ENCODE data around the gene ZNF524.

ZNF524 gene

DNA sequence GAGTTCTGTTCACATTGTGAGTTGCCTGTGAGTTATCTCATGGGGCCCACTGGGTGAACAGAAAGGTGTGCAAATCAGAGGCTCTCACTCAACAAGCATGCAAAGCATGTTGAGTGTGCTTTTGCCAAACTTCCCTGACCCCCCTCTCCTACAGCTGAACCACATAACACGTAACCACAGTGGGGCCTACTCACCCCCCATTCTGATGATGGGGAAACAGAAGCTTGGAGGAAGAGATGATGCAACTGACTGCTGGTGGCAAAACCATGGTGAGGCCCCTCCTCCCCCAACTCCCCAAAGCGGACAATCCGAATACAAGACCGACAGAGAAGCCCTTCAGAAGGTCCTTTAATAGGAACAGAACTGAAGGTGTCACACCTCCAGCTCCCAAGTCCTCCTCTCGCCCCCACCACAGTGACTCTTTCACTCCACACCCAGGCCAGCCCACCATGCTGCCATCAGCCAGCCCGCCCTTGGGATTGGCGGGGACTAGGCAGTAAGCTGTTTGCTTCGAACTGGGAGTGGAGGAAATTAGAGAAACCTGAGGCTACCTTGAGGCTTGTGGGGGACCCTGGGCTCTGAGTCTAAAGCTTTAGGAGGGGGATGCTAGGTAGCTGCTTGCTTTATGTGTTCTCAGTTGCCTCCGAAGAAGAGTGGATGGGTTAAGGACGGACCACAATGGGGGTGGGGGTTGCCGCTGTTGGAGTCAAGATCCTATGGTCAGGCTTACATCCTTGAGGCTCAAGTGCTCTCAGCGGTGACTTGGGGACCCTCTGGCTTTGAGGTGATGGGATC, 20.5 kb downstream of the ZNF524 start:
- Histone ChIP-seq H4K20me1 (ENCODE audit: insufficient read depth) (no peaks in the 10 kb centered on the region), H2AFZ (ENCODE audit: low read depth) (no peak overlapping the region), H3K4me1 (ENCODE audit: low read depth, poor library complexity, severe bottlenecking) (peaks cover 15% of the 10 kb centered on the region), H3K4me3 (IDR thresholded peaks at IDR 0.05; ENCODE audit: insufficient read depth, low read depth, low read length) (no peak overlapping the region), H3K27me3 (ENCODE audit: insufficient read depth, low read depth) (no peaks in the 10 kb centered on the region), H3K79me2 (ENCODE audit: insufficient read depth, low read depth) (no peaks in the 10 kb centered on the region), H3K27ac (no peak overlapping the region), H3K36me3 (ENCODE audit: insufficient read depth) (no peaks in the 10 kb centered on the region), H3K9ac (no peak overlapping the region), H3K4me2 (no peak overlapping the region)
- TF ChIP-seq, protein P1, sequence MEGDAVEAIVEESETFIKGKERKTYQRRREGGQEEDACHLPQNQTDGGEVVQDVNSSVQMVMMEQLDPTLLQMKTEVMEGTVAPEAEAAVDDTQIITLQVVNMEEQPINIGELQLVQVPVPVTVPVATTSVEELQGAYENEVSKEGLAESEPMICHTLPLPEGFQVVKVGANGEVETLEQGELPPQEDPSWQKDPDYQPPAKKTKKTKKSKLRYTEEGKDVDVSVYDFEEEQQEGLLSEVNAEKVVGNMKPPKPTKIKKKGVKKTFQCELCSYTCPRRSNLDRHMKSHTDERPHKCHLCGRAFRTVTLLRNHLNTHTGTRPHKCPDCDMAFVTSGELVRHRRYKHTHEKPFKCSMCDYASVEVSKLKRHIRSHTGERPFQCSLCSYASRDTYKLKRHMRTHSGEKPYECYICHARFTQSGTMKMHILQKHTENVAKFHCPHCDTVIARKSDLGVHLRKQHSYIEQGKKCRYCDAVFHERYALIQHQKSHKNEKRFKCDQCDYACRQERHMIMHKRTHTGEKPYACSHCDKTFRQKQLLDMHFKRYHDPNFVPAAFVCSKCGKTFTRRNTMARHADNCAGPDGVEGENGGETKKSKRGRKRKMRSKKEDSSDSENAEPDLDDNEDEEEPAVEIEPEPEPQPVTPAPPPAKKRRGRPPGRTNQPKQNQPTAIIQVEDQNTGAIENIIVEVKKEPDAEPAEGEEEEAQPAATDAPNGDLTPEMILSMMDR (conservative IDR thresholded peaks at IDR 0.05; ENCODE audit: low read depth, low read length) = no peak

DNA sequence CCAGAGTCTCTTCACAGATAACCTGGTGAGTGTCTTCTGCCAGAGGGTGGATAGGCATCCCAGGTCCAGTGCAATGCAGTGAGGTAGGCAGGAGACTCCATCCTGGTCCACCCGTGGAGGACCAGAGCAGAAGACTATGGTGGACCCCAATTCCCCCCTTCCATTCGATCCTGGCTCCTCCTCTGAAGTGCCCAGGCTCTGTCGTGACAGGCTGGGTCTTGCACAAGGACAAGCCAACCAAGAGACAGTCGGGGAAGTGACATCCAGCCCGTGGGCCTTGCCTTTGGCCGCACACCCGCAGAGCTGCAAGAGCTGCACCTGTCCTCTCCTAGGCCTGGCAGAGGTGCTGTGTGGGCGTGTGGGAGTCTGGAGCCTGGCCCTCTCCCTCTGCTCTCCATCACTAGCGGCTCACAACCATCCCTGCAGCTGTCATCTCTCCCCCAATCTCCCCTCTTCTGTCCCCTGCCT, 21.2 kb downstream of the ZNF524 start:
- Histone ChIP-seq H3K27ac (no peak overlapping the region), H4K20me1 (ENCODE audit: insufficient read depth) (no peaks in the 10 kb centered on the region), H3K4me2 (no peak overlapping the region), H3K27me3 (ENCODE audit: insufficient read depth, low read depth) (no peaks in the 10 kb centered on the region), H3K36me3 (ENCODE audit: insufficient read depth) (no peaks in the 10 kb centered on the region), H3K9ac (no peak overlapping the region), H2AFZ (ENCODE audit: low read depth) (no peak overlapping the region), H3K4me1 (ENCODE audit: low read depth, poor library complexity, severe bottlenecking) (peaks cover 15% of the 10 kb centered on the region), H3K79me2 (ENCODE audit: insufficient read depth, low read depth) (no peaks in the 10 kb centered on the region), H3K4me3 (IDR thresholded peaks at IDR 0.05; ENCODE audit: insufficient read depth, low read depth, low read length) (no peak overlapping the region)
- TF ChIP-seq, protein P1 (conservative IDR thresholded peaks at IDR 0.05; ENCODE audit: low read depth, low read length) = no peak

DNA sequence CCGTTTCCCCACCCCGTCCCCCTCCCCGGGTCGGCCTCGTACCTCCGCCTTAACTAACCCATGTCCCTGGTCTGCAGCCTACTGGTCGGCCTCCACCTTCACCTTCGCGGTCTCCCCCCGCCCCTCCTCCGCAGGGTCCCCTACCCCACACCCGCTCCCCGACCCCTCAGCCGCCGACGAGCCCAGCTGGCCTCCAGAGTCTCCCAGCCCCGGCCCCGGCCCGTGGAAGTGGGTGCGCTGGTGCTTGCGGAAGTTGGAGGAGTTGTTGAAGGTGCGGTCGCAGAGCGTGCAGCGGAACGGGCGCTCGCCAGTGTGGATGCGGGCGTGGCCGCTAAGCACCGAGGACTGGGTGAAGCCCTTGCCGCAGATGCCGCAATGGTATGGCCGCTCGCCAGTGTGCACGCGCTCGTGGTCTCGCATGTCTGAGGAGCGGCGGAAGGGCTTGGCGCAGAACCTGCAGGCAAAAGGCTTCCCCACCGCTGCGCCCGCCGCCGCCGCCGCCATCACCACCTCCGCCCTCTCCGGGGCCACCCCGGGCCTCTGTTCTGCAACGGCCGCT, 21.7 kb downstream of the ZNF524 start:
- TF ChIP-seq, protein P1 (conservative IDR thresholded peaks at IDR 0.05; ENCODE audit: low read depth, low read length) = no peak
- H2AFZ ChIP-seq (ENCODE audit: low read depth) = no peak overlapping the region
- no peaks in the 10 kb centered on the region for H3K36me3 ChIP-seq (ENCODE audit: insufficient read depth)
- H3K27ac ChIP-seq = no peak overlapping the region
- H3K27me3 ChIP-seq (ENCODE audit: insufficient read depth, low read depth) = no peaks in the 10 kb centered on the region
- peaks cover 15% of the 10 kb centered on the region for H3K4me1 ChIP-seq (ENCODE audit: low read depth, poor library complexity, severe bottlenecking)
- H3K4me3 ChIP-seq (IDR thresholded peaks at IDR 0.05; ENCODE audit: insufficient read depth, low read depth, low read length) = no peak overlapping the region
- H4K20me1 ChIP-seq (ENCODE audit: insufficient read depth) = no peaks in the 10 kb centered on the region
- H3K4me2 ChIP-seq = no peak overlapping the region
- H3K79me2 ChIP-seq (ENCODE audit: insufficient read depth, low read depth) = no peaks in the 10 kb centered on the region
- H3K9ac ChIP-seq = no peak overlapping the region

DNA sequence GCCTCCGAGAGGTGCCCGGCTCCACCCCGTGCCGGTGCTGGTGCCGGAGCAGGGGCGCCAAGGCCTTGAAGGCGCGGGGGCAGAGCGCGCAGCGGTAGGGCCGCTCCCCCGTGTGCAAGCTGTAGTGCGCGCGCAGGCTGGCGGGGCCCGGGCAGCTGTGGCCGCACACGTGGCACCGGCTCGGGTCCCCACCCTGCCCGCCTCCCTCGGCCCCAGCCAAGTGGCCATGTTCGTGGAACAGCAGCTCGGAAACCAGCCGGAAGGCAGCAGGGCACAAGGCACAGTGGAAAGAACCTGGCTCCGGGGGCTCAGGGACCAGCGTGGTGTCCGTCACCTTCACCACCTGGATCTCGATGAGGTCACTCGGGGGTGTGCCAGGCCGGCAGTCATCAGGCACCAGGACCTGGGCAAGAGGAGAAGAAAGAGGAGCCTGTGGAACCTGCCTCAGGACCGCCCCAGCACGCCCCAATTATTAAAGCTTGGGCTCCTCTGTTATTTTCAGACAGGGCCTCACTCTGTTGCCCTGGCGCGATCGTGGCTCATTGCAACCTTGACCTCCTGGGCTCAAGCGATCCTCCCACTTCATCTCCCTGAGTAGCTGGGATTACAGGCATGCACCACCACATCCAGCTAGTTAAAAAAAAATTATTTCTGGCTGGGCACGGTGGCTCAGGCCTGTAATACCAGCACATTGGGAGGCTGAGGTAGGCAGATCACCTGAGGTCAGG, 22.3 kb downstream of the ZNF524 start:
- Histone ChIP-seq H3K27ac (no peak overlapping the region), H4K20me1 (ENCODE audit: insufficient read depth) (no peaks in the 10 kb centered on the region), H3K27me3 (ENCODE audit: insufficient read depth, low read depth) (no peaks in the 10 kb centered on the region; the same call in 1 of the 2 replicates)

More for the DNA sequence above, 22.3 kb downstream of the ZNF524 start:
- no peak overlapping the region for H2AFZ ChIP-seq (ENCODE audit: low read depth)
- no peak overlapping the region for H3K9ac ChIP-seq
- peaks cover 15% of the 10 kb centered on the region for H3K4me1 ChIP-seq (ENCODE audit: low read depth, poor library complexity, severe bottlenecking)
- H3K36me3 ChIP-seq (ENCODE audit: insufficient read depth) = no peaks in the 10 kb centered on the region
- no peaks in the 10 kb centered on the region for H3K79me2 ChIP-seq (ENCODE audit: insufficient read depth, low read depth)
- TF ChIP-seq, protein P1 (conservative IDR thresholded peaks at IDR 0.05; ENCODE audit: low read depth, low read length) = no peak
- H3K4me2 ChIP-seq = no peak overlapping the region
- no peak overlapping the region for H3K4me3 ChIP-seq (IDR thresholded peaks at IDR 0.05; ENCODE audit: insufficient read depth, low read depth, low read length)

Measured in KMS-11 (cell line).